SU-DHL-6 (cell line): ENCODE results near the gene WNT7B.

Experiments
- H2AFZ ChIP-seq: fragments of 200-600 bp; sonication (generic); 2 replicates; pipeline ENCODE4 v1.6.1; 2014; ENCODE audit warnings: low read depth, mild to moderate bottlenecking, moderate library complexity, mixed read lengths, antibody characterized with exemption, low read length; ENCODE audit not compliant: severe bottlenecking
- H3F3A ChIP-seq: fragments of 200-600 bp; shearing (Covaris generic); 2 replicates; pipeline ENCODE4 v1.6.0; 2016; ENCODE audit warnings: antibody characterized with exemption, mild to moderate bottlenecking; ENCODE audit not compliant: insufficient read depth
- H3K27ac ChIP-seq: fragments of 200-600 bp; sonication (generic); 2 replicates; pipeline ENCODE4 v1.5.1; 2016; ENCODE audit warnings: low read depth, mild to moderate bottlenecking, low read length, moderate library complexity, mixed read lengths
- H3K27me3 ChIP-seq: fragments of 200-600 bp; sonication (generic), shearing (Covaris generic); 2 replicates; pipeline ENCODE4 v1.6.0; 2014; ENCODE audit warnings: mild to moderate bottlenecking, low read length
- H3K36me3 ChIP-seq: fragments of 200-600 bp; sonication (generic); 2 replicates; pipeline ENCODE4 v1.6.1; 2014; ENCODE audit warnings: mild to moderate bottlenecking, low read length, mixed read lengths
- H3K4me2 ChIP-seq: fragments of 300-600, 200-600 bp; shearing (Covaris generic), sonication (generic); 2 replicates; pipeline ENCODE4 v1.6.0; 2014; ENCODE audit warnings: low read length, low read depth, mild to moderate bottlenecking; ENCODE audit not compliant: poor library complexity, severe bottlenecking
- H3K4me3 ChIP-seq: fragments of 200-600 bp; sonication (generic); 2 replicates; pipeline ENCODE4 v1.5.1; 2014; ENCODE audit warnings: antibody characterized with exemption, low read length, mild to moderate bottlenecking, mixed read lengths; ENCODE audit not compliant: insufficient read depth, poor library complexity, severe bottlenecking
- H3K79me2 ChIP-seq: fragments of 200-600 bp; sonication (generic); 2 replicates; pipeline ENCODE4 v1.6.1; 2014; ENCODE audit warnings: mild to moderate bottlenecking, low read length, moderate library complexity; ENCODE audit not compliant: insufficient read depth
- H3K9ac ChIP-seq: fragments of 200-600 bp; sonication (generic); 2 replicates; pipeline ENCODE4 v1.7.0; 2014; ENCODE audit warnings: mild to moderate bottlenecking, low read length
- H3K9me2 ChIP-seq: fragments of 200-600 bp; sonication (generic); replicated peaks from 2 replicates; pipeline ENCODE4 v1.6.1; 2014; ENCODE audit warnings: low read length; ENCODE audit not compliant: insufficient read depth
- H3K9me3 ChIP-seq: fragments of 200-600 bp; sonication (generic); 2 replicates; pipeline ENCODE4 v1.6.1; 2014; ENCODE audit warnings: low read length, mixed read lengths; ENCODE audit not compliant: insufficient read depth
- H4K20me1 ChIP-seq: fragments of 200-600 bp; sonication (generic); 2 replicates; pipeline ENCODE4 v1.6.1; 2014; ENCODE audit warnings: low read depth, mild to moderate bottlenecking, antibody characterized with exemption, low read length, moderate library complexity, mixed read lengths
- CTCF ChIP-seq: fragments of 200-600 bp; sonication (generic); IDR thresholded peaks from one replicate; pipeline ENCODE4 v1.5.1; 2017; ENCODE audit warnings: antibody characterized with exemption, mild to moderate bottlenecking, low read length, moderate library complexity; ENCODE audit not compliant: insufficient read depth, poor library complexity, severe bottlenecking
- EZH2phosphoT487 ChIP-seq: fragments of 200-600 bp; sonication (generic), shearing (Covaris generic); conservative IDR thresholded peaks from 2 replicates; pipeline ENCODE4 v1.6.1; 2018; ENCODE audit warnings: mild to moderate bottlenecking, antibody characterized with exemption, low read length, moderate library complexity, mixed read lengths

WNT7B gene

GRCh38 chr22:45987136-45987861 is 10.3 kb upstream of the WNT7B start:
- no peak overlapping the region for H3K4me3 ChIP-seq
- H3F3A ChIP-seq = no peaks in the 10 kb centered on the region
- no peaks in the 10 kb centered on the region for H3K79me2 ChIP-seq
- H4K20me1 ChIP-seq = no peaks in the 10 kb centered on the region
- TF ChIP-seq CTCF (no peak), EZH2phosphoT487 (no peak)
- no peaks in the 10 kb centered on the region for H3K36me3 ChIP-seq
- no peak overlapping the region for H3K4me2 ChIP-seq
- no peaks in the 10 kb centered on the region for H3K9me2 ChIP-seq
- peaks cover 5% of the 10 kb centered on the region; the same call in 1 of the 2 replicates for H3K9me3 ChIP-seq
- H3K27ac ChIP-seq = no peak overlapping the region
- no peak overlapping the region for H3K9ac ChIP-seq
- H3K27me3 ChIP-seq = no peaks in the 10 kb centered on the region
- no peak overlapping the region for H2AFZ ChIP-seq

GRCh38 chr22:45984316-45984916 is 7.5 kb upstream of the WNT7B start:
- no peaks in the 10 kb centered on the region for H3K27me3 ChIP-seq
- H3K9me2 ChIP-seq = no peaks in the 10 kb centered on the region
- H3K79me2 ChIP-seq = no peaks in the 10 kb centered on the region
- H3F3A ChIP-seq = no peaks in the 10 kb centered on the region
- no peak overlapping the region for H3K9ac ChIP-seq
- peaks cover 5% of the 10 kb centered on the region; the same call in 1 of the 2 replicates for H3K9me3 ChIP-seq
- no peak overlapping the region for H2AFZ ChIP-seq
- TF ChIP-seq EZH2phosphoT487 (no peak), CTCF (no peak)
- H3K4me3 ChIP-seq = no peak overlapping the region
- no peak overlapping the region for H3K27ac ChIP-seq
- no peak overlapping the region for H3K4me2 ChIP-seq
- no peaks in the 10 kb centered on the region for H4K20me1 ChIP-seq
- H3K36me3 ChIP-seq = no peaks in the 10 kb centered on the region

- no peaks in the 10 kb centered on the region for H3K27me3 ChIP-seq
- no peaks in the 10 kb centered on the region for H4K20me1 ChIP-seq
- no peak for TF ChIP-seq EZH2phosphoT487
- no peak for TF ChIP-seq CTCF
- no peaks in the 10 kb centered on the region for H3K36me3 ChIP-seq
- H3K9me2 ChIP-seq = no peaks in the 10 kb centered on the region
- H3K4me3 ChIP-seq = no peak overlapping the region
- H3K9me3 ChIP-seq = peaks cover 5% of the 10 kb centered on the region; the same call in 1 of the 2 replicates
- H3K79me2 ChIP-seq = no peaks in the 10 kb centered on the region
- no peak overlapping the region for H2AFZ ChIP-seq
- no peak overlapping the region for H3K27ac ChIP-seq
- no peaks in the 10 kb centered on the region for H3F3A ChIP-seq
- no peak overlapping the region for H3K4me2 ChIP-seq
- H3K9ac ChIP-seq = no peak overlapping the region
Observed at GRCh38 chr22:45983797-45984196, 6.8 kb upstream of the WNT7B start.
